Liver (tissue), 9 donors: ENCODE results near the gene ABLIM2. TPM values are rescaled to one million over a fixed set of nuclear protein-coding genes. Genes with fewer than 3 reads are reported as not detected.

Experiments used
- DNase-seq: peaks from one replicate; pipeline ENCODE4 v3.0.0-alpha.2; 2017; ENCODE audit warnings: low spot score
- H3K27ac ChIP-seq, 2 donors: one replicate each; pipeline ENCODE4 v1.7.0; 2013; ENCODE audit warnings: inconsistent platforms in 2 of 2, low read length in 2 of 2, control low read depth in 1 of 2, low read depth in 1 of 2, mild to moderate bottlenecking in 1 of 2
- H3K27me3 ChIP-seq, 4 donors: one replicate each; pipeline versions ENCODE4 v1.6.1 to v1.7.0; 2013; ENCODE audit warnings: low read length in 3 of 4, inconsistent platforms in 1 of 4, mild to moderate bottlenecking in 1 of 4, moderate library complexity in 1 of 4; ENCODE audit not compliant: control insufficient read depth in 4 of 4, insufficient read depth in 4 of 4
- H3K36me3 ChIP-seq, 4 donors: one replicate each; pipeline versions ENCODE4 v1.6.1 to v1.7.0; 2013; ENCODE audit warnings: low read length in 3 of 4, mild to moderate bottlenecking in 3 of 4, low read depth in 1 of 4, moderate library complexity in 1 of 4; ENCODE audit not compliant: control insufficient read depth in 4 of 4, insufficient read depth in 3 of 4
- H3K4me1 ChIP-seq, 4 donors: one replicate each; pipeline versions ENCODE4 v1.6.1 to v1.7.0; 2013; ENCODE audit warnings: low read length in 3 of 4, mild to moderate bottlenecking in 3 of 4, moderate library complexity in 1 of 4; ENCODE audit not compliant: control insufficient read depth in 4 of 4, insufficient read depth in 4 of 4
- H3K4me3 ChIP-seq, 3 donors: one replicate each; pipeline versions ENCODE4 v1.6.1 to v1.7.0; 2013; ENCODE audit warnings: low read length in 3 of 3, control low read depth in 1 of 3, low read depth in 1 of 3, mild to moderate bottlenecking in 1 of 3
- H3K9ac ChIP-seq, 2 donors: one replicate each; pipeline ENCODE4 v1.7.0; 2013; ENCODE audit warnings: low read length in 2 of 2, mild to moderate bottlenecking in 2 of 2, moderate library complexity in 2 of 2, control low read depth in 1 of 2, low read depth in 1 of 2
- H3K9me3 ChIP-seq, 4 donors: one replicate each; pipeline versions ENCODE4 v1.6.1 to v1.7.0; 2013; ENCODE audit warnings: low read length in 3 of 4; ENCODE audit not compliant: control insufficient read depth in 4 of 4
- EGR1 ChIP-seq, 2 donors: IDR thresholded peaks; 2 replicates each; pipeline ENCODE4 v1.6.1; 2016 to 2018; ENCODE audit warnings: antibody characterized with exemption in 2 of 2, low read depth in 2 of 2
- FOXA1 ChIP-seq: IDR thresholded peaks from 2 replicates; pipeline ENCODE4 v1.6.1; 2016; ENCODE audit warnings: antibody characterized with exemption
- FOXA2 ChIP-seq: IDR thresholded peaks from 2 replicates; pipeline ENCODE4 v1.6.1; 2016; ENCODE audit warnings: antibody characterized with exemption
- GABPA ChIP-seq, 2 donors: IDR thresholded peaks in 1 of 2; conservative IDR thresholded peaks in 1 of 2; 2 replicates each; pipeline ENCODE4 v1.6.1; 2016; ENCODE audit warnings: antibody characterized with exemption in 2 of 2, mild to moderate bottlenecking in 1 of 2, moderate library complexity in 1 of 2
- HNF4A ChIP-seq, 2 donors: conservative IDR thresholded peaks; 2 replicates each; pipeline ENCODE4 v1.6.1; 2016; ENCODE audit warnings: antibody characterized with exemption in 2 of 2, mild to moderate bottlenecking in 2 of 2
- HNF4G ChIP-seq: IDR thresholded peaks from 2 replicates; pipeline ENCODE4 v1.6.1; 2016; ENCODE audit warnings: antibody characterized with exemption
- JUND ChIP-seq, 2 donors: IDR thresholded peaks; 2 replicates each; pipeline ENCODE4 v1.6.1; 2016; ENCODE audit warnings: antibody characterized with exemption in 2 of 2
- NR2F2 ChIP-seq: IDR thresholded peaks from 2 replicates; pipeline ENCODE4 v1.6.1; 2016; ENCODE audit warnings: antibody characterized with exemption
- RAD21 ChIP-seq, 2 donors: IDR thresholded peaks; 2 replicates each; pipeline ENCODE4 v1.6.1; 2016; ENCODE audit warnings: antibody characterized with exemption in 2 of 2, mild to moderate bottlenecking in 2 of 2
- RXRA ChIP-seq, 2 donors: IDR thresholded peaks; 2 replicates each; pipeline ENCODE4 v1.6.1; 2017 to 2018; ENCODE audit warnings: antibody characterized with exemption in 2 of 2, mild to moderate bottlenecking in 1 of 2
- SP1 ChIP-seq: IDR thresholded peaks from 2 replicates; pipeline ENCODE4 v1.6.1; 2018; ENCODE audit warnings: antibody characterized with exemption, mild to moderate bottlenecking
- TAF1 ChIP-seq: conservative IDR thresholded peaks from 2 replicates; pipeline ENCODE4 v1.6.1; 2016; ENCODE audit warnings: antibody characterized with exemption, mild to moderate bottlenecking
- YY1 ChIP-seq: IDR thresholded peaks from 2 replicates; pipeline ENCODE4 v1.6.1; 2016; ENCODE audit warnings: antibody characterized with exemption, mild to moderate bottlenecking
- WGBS: extraction: QIAGEN DNeasy Blood & Tissue Kit; methylation state at CpG from one replicate; pipeline ENCODE4 v1.1.7; 2013; 5-methylcytosine and 5-hydroxymethylcytosine counted together
- polyA plus RNA-seq, 2 donors: library from polyadenylated mRNA; stranded (reverse) in 1 of 2; unstranded in 1 of 2; fragments of 200-250 nt in 1 of 2; fragments of >200 nt in 1 of 2; fragmentation: Nextera tagmentation in 1 of 2; extraction: Ambion mirVana in 1 of 2; gene quantifications; one replicate each; pipeline versions ENCODE4 v1.2.1 to v1.2.3, GENCODE V29; 2013 to 2015
- total RNA-seq, 2 donors: library from RNA; depleted of rRNA; stranded (reverse); fragments of >200 nt; gene quantifications; one replicate each; pipeline ENCODE4 v1.2.3, GENCODE V29; 2014
- TF ChIP-seq, protein P1 (sequence below): IDR thresholded peaks from 2 replicates; pipeline ENCODE4 v1.6.1; 2016; ENCODE audit warnings: antibody characterized with exemption
- TF ChIP-seq, protein P2 (sequence below): IDR thresholded peaks from 2 replicates; pipeline ENCODE4 v1.6.1; 2016; ENCODE audit warnings: antibody characterized with exemption, mild to moderate bottlenecking
- TF ChIP-seq, protein P3 (sequence below): fragments of 150-350 bp; IDR thresholded peaks from 2 replicates; pipeline ENCODE4 v1.5.1; 2017; ENCODE audit warnings: improper control_type of control experiment, low read depth, low read length; ENCODE audit not compliant: missing input control
- TF ChIP-seq, protein P4 (sequence below): IDR thresholded peaks from 2 replicates; pipeline ENCODE4 v1.6.1; 2016; ENCODE audit warnings: antibody characterized with exemption
- TF ChIP-seq, protein P5 (sequence below): IDR thresholded peaks from 2 replicates; pipeline ENCODE4 v1.6.1; 2016; ENCODE audit warnings: antibody characterized with exemption
- donor health status: healthy.
- donor health status: healthy.
- donor health status: healthy.
- donor health status: healthy.
- donor health status: healthy.

ABLIM2 gene
- total and polyA plus RNA-seq, 4 donors = 0.75 to 2.5 (median 0.93) TPM

DNA sequence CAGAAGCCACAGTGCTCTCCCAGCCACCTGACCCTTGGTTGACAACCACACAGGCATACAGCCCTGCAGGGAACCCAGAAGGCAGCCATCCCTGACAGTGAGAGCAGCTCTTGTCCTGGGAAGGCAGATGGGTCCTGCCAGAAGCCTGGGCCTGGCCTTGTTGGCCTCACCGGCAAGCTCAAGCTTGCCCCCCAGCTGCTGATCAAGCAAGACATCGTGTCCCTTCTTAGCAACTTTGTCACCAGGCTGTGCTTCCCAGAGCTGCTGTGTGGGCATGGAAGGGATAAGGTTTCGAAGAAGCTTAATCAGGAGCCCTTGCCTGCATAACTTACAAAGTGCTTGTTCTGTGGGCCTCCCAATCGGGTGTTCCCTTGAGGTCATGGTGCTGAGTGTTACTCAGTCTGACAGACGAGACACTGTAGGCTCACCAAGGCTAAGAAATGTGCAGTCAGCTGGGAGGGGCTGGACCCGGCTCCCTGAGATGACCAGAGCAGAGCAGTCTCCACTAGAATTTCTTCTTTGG lies 6.8 kb upstream of the ABLIM2 start:
- H3K4me3 ChIP-seq = no peak overlapping the region
- TF ChIP-seq FOXA1 = no peak
- no peak for TF ChIP-seq RAD21 (IDR thresholded peaks at IDR 0.05)
- TF ChIP-seq, protein P1, sequence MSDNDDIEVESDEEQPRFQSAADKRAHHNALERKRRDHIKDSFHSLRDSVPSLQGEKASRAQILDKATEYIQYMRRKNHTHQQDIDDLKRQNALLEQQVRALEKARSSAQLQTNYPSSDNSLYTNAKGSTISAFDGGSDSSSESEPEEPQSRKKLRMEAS = no peak
- TF ChIP-seq, protein P2, sequence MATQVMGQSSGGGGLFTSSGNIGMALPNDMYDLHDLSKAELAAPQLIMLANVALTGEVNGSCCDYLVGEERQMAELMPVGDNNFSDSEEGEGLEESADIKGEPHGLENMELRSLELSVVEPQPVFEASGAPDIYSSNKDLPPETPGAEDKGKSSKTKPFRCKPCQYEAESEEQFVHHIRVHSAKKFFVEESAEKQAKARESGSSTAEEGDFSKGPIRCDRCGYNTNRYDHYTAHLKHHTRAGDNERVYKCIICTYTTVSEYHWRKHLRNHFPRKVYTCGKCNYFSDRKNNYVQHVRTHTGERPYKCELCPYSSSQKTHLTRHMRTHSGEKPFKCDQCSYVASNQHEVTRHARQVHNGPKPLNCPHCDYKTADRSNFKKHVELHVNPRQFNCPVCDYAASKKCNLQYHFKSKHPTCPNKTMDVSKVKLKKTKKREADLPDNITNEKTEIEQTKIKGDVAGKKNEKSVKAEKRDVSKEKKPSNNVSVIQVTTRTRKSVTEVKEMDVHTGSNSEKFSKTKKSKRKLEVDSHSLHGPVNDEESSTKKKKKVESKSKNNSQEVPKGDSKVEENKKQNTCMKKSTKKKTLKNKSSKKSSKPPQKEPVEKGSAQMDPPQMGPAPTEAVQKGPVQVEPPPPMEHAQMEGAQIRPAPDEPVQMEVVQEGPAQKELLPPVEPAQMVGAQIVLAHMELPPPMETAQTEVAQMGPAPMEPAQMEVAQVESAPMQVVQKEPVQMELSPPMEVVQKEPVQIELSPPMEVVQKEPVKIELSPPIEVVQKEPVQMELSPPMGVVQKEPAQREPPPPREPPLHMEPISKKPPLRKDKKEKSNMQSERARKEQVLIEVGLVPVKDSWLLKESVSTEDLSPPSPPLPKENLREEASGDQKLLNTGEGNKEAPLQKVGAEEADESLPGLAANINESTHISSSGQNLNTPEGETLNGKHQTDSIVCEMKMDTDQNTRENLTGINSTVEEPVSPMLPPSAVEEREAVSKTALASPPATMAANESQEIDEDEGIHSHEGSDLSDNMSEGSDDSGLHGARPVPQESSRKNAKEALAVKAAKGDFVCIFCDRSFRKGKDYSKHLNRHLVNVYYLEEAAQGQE = no peak
- no peak for TF ChIP-seq GABPA (IDR thresholded peaks at IDR 0.05 in 1 of 2, conservative IDR thresholded peaks at IDR 0.05 in 1 of 2)
- no peak for TF ChIP-seq HNF4G
- TF ChIP-seq SP1 = no peak
- no peak for TF ChIP-seq HNF4A (conservative IDR thresholded peaks at IDR 0.05)
- TF ChIP-seq YY1 = no peak
- no peak for TF ChIP-seq EGR1 (IDR thresholded peaks at IDR 0.05; ENCODE audit: low read depth in 2 of 2)
- TF ChIP-seq NR2F2 = no peak
- TF ChIP-seq, protein P3, sequence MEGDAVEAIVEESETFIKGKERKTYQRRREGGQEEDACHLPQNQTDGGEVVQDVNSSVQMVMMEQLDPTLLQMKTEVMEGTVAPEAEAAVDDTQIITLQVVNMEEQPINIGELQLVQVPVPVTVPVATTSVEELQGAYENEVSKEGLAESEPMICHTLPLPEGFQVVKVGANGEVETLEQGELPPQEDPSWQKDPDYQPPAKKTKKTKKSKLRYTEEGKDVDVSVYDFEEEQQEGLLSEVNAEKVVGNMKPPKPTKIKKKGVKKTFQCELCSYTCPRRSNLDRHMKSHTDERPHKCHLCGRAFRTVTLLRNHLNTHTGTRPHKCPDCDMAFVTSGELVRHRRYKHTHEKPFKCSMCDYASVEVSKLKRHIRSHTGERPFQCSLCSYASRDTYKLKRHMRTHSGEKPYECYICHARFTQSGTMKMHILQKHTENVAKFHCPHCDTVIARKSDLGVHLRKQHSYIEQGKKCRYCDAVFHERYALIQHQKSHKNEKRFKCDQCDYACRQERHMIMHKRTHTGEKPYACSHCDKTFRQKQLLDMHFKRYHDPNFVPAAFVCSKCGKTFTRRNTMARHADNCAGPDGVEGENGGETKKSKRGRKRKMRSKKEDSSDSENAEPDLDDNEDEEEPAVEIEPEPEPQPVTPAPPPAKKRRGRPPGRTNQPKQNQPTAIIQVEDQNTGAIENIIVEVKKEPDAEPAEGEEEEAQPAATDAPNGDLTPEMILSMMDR = no peak
- TF ChIP-seq, protein P4, sequence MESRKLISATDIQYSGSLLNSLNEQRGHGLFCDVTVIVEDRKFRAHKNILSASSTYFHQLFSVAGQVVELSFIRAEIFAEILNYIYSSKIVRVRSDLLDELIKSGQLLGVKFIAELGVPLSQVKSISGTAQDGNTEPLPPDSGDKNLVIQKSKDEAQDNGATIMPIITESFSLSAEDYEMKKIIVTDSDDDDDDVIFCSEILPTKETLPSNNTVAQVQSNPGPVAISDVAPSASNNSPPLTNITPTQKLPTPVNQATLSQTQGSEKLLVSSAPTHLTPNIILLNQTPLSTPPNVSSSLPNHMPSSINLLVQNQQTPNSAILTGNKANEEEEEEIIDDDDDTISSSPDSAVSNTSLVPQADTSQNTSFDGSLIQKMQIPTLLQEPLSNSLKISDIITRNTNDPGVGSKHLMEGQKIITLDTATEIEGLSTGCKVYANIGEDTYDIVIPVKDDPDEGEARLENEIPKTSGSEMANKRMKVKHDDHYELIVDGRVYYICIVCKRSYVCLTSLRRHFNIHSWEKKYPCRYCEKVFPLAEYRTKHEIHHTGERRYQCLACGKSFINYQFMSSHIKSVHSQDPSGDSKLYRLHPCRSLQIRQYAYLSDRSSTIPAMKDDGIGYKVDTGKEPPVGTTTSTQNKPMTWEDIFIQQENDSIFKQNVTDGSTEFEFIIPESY = no peak
- no peak for TF ChIP-seq RXRA (IDR thresholded peaks at IDR 0.05)
- TF ChIP-seq TAF1 = no peak
- TF ChIP-seq FOXA2 = no peak
- TF ChIP-seq, protein P5, sequence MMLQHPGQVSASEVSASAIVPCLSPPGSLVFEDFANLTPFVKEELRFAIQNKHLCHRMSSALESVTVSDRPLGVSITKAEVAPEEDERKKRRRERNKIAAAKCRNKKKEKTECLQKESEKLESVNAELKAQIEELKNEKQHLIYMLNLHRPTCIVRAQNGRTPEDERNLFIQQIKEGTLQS = no peak
- no peak for TF ChIP-seq JUND (IDR thresholded peaks at IDR 0.05)
- WGBS = 75% methylated on average over 6 of the region's 6 CpGs
- no peak overlapping the region for H3K27ac ChIP-seq
- no peak overlapping the region for H3K9ac ChIP-seq
- H3K36me3 ChIP-seq = no peaks in the 10 kb centered on the region
- no peaks in the 10 kb centered on the region for H3K4me1 ChIP-seq
- H3K9me3 ChIP-seq = peaks cover 2 to 8% (median 6%) of the 10 kb centered on the region in 4 donors
- no peak for DNase-seq
- no peaks in the 10 kb centered on the region for H3K27me3 ChIP-seq
